HEK293 (cell line): ENCODE results near the gene COQ8A.

Experiments
- CTCF ChIA-PET: fragments of 350-600 bp; formaldehyde crosslinking; extraction: SDS; loops from one replicate; lab custom pipeline; 2021; ENCODE audit warnings: antibody characterized with exemption; lab: Yijun Ruan, JAX
- POLR2A ChIA-PET: fragments of 300-600 bp; formaldehyde crosslinking; extraction: SDS; loops from one replicate; lab custom pipeline; 2020; ENCODE audit warnings: antibody characterized with exemption, inconsistent platforms; lab: Yijun Ruan, JAX
- H3K27ac ChIP-seq: fragments of 200-500 bp; sonication (Bioruptor generic); 2 replicates; pipeline ENCODE4 v1.5.1; 2014; ENCODE audit warnings: low read depth, low read length, control low read depth, inconsistent platforms; ENCODE audit errors: extremely low read depth
- H3K36me3 ChIP-seq, 2 experiments: fragments of 200-500 bp in 1 of 2; sonication (Bioruptor generic) in 1 of 2; 1 replicate in 1 of 2; 2 replicates in 1 of 2; pipeline ENCODE4 v1.5.1; 2014 to 2017; ENCODE audit warnings: inconsistent platforms in 2 of 2, low read length in 2 of 2; ENCODE audit not compliant: control insufficient read depth in 2 of 2, insufficient read depth in 1 of 2
- H3K4me1 ChIP-seq: fragments of 200-500 bp; sonication (Bioruptor generic); 2 replicates; pipeline ENCODE4 v1.5.1; 2014; ENCODE audit warnings: mild to moderate bottlenecking, low read length, inconsistent platforms; ENCODE audit not compliant: control insufficient read depth, insufficient read depth
- H3K4me3 ChIP-seq: 2 replicates; pipeline ENCODE4 v1.5.1; 2011; ENCODE audit warnings: low read depth, mild to moderate bottlenecking, control low read depth, low read length, moderate library complexity
- H3K9me3 ChIP-seq: fragments of 200-500 bp; sonication (Bioruptor generic); 2 replicates; pipeline ENCODE4 v1.5.1; 2014; ENCODE audit warnings: low read depth, low read length, inconsistent platforms; ENCODE audit not compliant: control insufficient read depth, insufficient read depth
- OVOL3 ChIP-seq: fragments of 450-650 bp; formaldehyde crosslinking; IDR thresholded peaks from 2 replicates; pipeline ENCODE4 v1.5.1; 2016; ENCODE audit warnings: missing biosample characterization, missing genetic modification characterization
- RBAK ChIP-seq: fragments of 450-650 bp; formaldehyde crosslinking; IDR thresholded peaks from 2 replicates; pipeline ENCODE4 v1.5.1; 2016; ENCODE audit warnings: missing biosample characterization, missing genetic modification characterization
- ZBTB1 ChIP-seq: fragments of 450-650 bp; formaldehyde crosslinking; IDR thresholded peaks from 2 replicates; pipeline ENCODE4 v1.5.1; 2016; ENCODE audit warnings: missing biosample characterization, missing genetic modification characterization
- ZBTB10 ChIP-seq: fragments of 450-650 bp; formaldehyde crosslinking; IDR thresholded peaks from 2 replicates; pipeline ENCODE4 v1.5.1; 2016; ENCODE audit warnings: missing biosample characterization, missing genetic modification characterization
- ZBTB49 ChIP-seq: fragments of 450-650 bp; formaldehyde crosslinking; IDR thresholded peaks from 2 replicates; pipeline ENCODE4 v1.5.1; 2016; ENCODE audit warnings: missing biosample characterization, missing genetic modification characterization, low read depth
- ZBTB8A ChIP-seq: fragments of 450-650 bp; formaldehyde crosslinking; IDR thresholded peaks from 2 replicates; pipeline ENCODE4 v1.5.1; 2016; ENCODE audit warnings: missing biosample characterization, missing genetic modification characterization
- ZFHX2 ChIP-seq: fragments of 450-650 bp; formaldehyde crosslinking; conservative IDR thresholded peaks from 2 replicates; pipeline ENCODE4 v1.5.1; 2016; ENCODE audit warnings: missing biosample characterization, missing genetic modification characterization
- ZFP69B ChIP-seq: fragments of 450-650 bp; formaldehyde crosslinking; IDR thresholded peaks from 2 replicates; pipeline ENCODE4 v1.5.1; 2016; ENCODE audit warnings: missing biosample characterization, missing genetic modification characterization
- ZNF140 ChIP-seq: fragments of 450-650 bp; formaldehyde crosslinking; IDR thresholded peaks from 2 replicates; pipeline ENCODE4 v1.5.1; 2016; ENCODE audit warnings: missing biosample characterization, missing genetic modification characterization
- ZNF174 ChIP-seq: fragments of 450-650 bp; formaldehyde crosslinking; IDR thresholded peaks from 2 replicates; pipeline ENCODE4 v1.5.0; 2017; ENCODE audit warnings: missing biosample characterization, mild to moderate bottlenecking, missing genetic modification characterization
- ZNF274 ChIP-seq, 2 experiments: fragments of 200-500 bp in 1 of 2; fragments of 450-650 bp in 1 of 2; sonication (Bioruptor generic) in 1 of 2; formaldehyde crosslinking in 1 of 2; IDR thresholded peaks; 2 replicates each; pipeline versions ENCODE4 v1.5.1 to v1.6.1; 2014 to 2016; ENCODE audit warnings: borderline replicate concordance in 1 of 2, inconsistent platforms in 1 of 2, low read length in 1 of 2, missing biosample characterization in 1 of 2, missing genetic modification characterization in 1 of 2
- ZNF514 ChIP-seq: fragments of 450-650 bp; formaldehyde crosslinking; IDR thresholded peaks from 2 replicates; pipeline ENCODE4 v1.5.1; 2016; ENCODE audit warnings: missing biosample characterization, missing genetic modification characterization
- ZNF521 ChIP-seq: fragments of 450-650 bp; formaldehyde crosslinking; IDR thresholded peaks from 2 replicates; pipeline ENCODE4 v1.5.1; 2017; ENCODE audit warnings: missing biosample characterization, mild to moderate bottlenecking, missing genetic modification characterization
- ZNF571 ChIP-seq: fragments of 450-650 bp; formaldehyde crosslinking; IDR thresholded peaks from 2 replicates; pipeline ENCODE4 v1.5.0; 2017; ENCODE audit warnings: missing biosample characterization, missing genetic modification characterization
- ZNF776 ChIP-seq: fragments of 450-650 bp; formaldehyde crosslinking; IDR thresholded peaks from 2 replicates; pipeline ENCODE4 v1.5.0; 2017; ENCODE audit warnings: missing biosample characterization, missing genetic modification characterization, borderline replicate concordance
- TF ChIP-seq, protein P1 (sequence below): fragments of 450-650 bp; formaldehyde crosslinking; IDR thresholded peaks from 2 replicates; pipeline ENCODE4 v1.5.1; 2016; ENCODE audit warnings: missing biosample characterization, missing genetic modification characterization
- TF ChIP-seq, protein P2 (sequence below): fragments of 450-650 bp; formaldehyde crosslinking; IDR thresholded peaks from 2 replicates; pipeline ENCODE4 v1.5.1; 2016; ENCODE audit warnings: missing biosample characterization, missing genetic modification characterization, borderline replicate concordance
- TF ChIP-seq, protein P3 (sequence below): fragments of 450-650 bp; formaldehyde crosslinking; conservative IDR thresholded peaks from 2 replicates; pipeline ENCODE4 v1.5.1; 2016; ENCODE audit warnings: low read depth, missing biosample characterization, missing genetic modification characterization
- TF ChIP-seq, protein P4 (sequence below): fragments of 450-650 bp; IDR thresholded peaks from 2 replicates; pipeline ENCODE4 v1.5.1; 2018; ENCODE audit warnings: missing biosample characterization, missing genetic modification characterization

COQ8A gene

DNA sequence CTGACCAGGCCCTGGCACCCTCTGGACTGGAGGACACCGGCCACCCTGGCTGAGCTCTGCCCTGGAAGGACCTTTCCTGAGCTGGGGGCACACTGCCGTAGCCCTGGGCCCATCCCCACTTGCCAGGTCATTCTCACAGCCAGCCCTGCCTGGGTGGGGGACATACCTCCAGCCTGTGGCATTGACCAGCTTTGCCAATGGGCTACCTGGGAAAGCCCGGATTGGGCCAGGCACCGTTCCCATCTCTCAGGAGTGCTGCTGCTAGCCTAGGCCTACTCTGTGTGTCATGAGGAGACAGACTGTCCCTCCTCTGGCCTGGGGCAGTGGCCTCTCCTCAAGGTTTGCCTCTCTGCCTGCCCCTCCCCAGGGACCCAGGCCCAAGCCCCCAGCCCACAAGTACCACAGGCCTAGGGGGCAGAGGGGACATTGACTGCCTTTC is 40.0 kb downstream of the COQ8A start:
- H3K27ac ChIP-seq, result no peak overlapping the region
- TF ChIP-seq ZNF274 (IDR thresholded peaks at IDR 0.05; ENCODE audit: low read length), result no peak
- TF ChIP-seq ZNF274 (tag by site-specific recombination; IDR thresholded peaks at IDR 0.05; ENCODE audit: borderline replicate concordance), result no peak
- TF ChIP-seq, protein P1, sequence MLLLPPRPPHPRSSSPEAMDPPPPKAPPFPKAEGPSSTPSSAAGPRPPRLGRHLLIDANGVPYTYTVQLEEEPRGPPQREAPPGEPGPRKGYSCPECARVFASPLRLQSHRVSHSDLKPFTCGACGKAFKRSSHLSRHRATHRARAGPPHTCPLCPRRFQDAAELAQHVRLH (tag by site-specific recombination), result no peak
- TF ChIP-seq ZBTB8A, result no peak
- no peak for TF ChIP-seq ZNF571 (tag by site-specific recombination)
- no peak for TF ChIP-seq ZNF174 (tag by site-specific recombination)
- TF ChIP-seq ZBTB49 (tag by site-specific recombination), result no peak
- TF ChIP-seq RBAK (tag by site-specific recombination), result no peak
- TF ChIP-seq ZFP69B (tag by site-specific recombination), result no peak
- TF ChIP-seq, protein P2, sequence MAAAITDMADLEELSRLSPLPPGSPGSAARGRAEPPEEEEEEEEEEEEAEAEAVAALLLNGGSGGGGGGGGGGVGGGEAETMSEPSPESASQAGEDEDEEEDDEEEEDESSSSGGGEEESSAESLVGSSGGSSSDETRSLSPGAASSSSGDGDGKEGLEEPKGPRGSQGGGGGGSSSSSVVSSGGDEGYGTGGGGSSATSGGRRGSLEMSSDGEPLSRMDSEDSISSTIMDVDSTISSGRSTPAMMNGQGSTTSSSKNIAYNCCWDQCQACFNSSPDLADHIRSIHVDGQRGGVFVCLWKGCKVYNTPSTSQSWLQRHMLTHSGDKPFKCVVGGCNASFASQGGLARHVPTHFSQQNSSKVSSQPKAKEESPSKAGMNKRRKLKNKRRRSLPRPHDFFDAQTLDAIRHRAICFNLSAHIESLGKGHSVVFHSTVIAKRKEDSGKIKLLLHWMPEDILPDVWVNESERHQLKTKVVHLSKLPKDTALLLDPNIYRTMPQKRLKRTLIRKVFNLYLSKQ, result no peak
- TF ChIP-seq OVOL3 (tag by site-specific recombination), result no peak
- TF ChIP-seq ZFHX2 (tag by site-specific recombination), result no peak
- TF ChIP-seq ZNF140 (tag by site-specific recombination), result no peak
- TF ChIP-seq, protein P3, sequence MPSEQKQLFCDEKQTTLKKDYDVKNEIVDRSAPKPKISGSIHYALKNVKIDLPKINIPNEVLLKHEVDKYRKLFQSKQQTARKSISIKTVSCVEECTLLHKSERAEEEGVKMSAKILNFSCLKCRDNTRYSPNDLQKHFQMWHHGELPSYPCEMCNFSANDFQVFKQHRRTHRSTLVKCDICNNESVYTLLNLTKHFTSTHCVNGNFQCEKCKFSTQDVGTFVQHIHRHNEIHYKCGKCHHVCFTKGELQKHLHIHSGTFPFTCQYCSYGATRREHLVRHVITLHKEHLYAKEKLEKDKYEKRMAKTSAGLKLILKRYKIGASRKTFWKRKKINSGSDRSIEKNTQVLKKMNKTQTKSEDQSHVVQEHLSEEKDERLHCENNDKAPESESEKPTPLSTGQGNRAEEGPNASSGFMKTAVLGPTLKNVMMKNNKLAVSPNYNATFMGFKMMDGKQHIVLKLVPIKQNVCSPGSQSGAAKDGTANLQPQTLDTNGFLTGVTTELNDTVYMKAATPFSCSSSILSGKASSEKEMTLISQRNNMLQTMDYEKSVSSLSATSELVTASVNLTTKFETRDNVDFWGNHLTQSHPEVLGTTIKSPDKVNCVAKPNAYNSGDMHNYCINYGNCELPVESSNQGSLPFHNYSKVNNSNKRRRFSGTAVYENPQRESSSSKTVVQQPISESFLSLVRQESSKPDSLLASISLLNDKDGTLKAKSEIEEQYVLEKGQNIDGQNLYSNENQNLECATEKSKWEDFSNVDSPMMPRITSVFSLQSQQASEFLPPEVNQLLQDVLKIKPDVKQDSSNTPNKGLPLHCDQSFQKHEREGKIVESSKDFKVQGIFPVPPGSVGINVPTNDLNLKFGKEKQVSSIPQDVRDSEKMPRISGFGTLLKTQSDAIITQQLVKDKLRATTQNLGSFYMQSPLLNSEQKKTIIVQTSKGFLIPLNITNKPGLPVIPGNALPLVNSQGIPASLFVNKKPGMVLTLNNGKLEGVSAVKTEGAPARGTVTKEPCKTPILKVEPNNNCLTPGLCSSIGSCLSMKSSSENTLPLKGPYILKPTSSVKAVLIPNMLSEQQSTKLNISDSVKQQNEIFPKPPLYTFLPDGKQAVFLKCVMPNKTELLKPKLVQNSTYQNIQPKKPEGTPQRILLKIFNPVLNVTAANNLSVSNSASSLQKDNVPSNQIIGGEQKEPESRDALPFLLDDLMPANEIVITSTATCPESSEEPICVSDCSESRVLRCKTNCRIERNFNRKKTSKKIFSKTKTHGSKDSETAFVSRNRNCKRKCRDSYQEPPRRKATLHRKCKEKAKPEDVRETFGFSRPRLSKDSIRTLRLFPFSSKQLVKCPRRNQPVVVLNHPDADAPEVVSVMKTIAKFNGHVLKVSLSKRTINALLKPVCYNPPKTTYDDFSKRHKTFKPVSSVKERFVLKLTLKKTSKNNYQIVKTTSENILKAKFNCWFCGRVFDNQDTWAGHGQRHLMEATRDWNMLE (tag by site-specific recombination), result no peak
- no peak for TF ChIP-seq ZNF521 (tag by site-specific recombination)
- TF ChIP-seq, protein P4, sequence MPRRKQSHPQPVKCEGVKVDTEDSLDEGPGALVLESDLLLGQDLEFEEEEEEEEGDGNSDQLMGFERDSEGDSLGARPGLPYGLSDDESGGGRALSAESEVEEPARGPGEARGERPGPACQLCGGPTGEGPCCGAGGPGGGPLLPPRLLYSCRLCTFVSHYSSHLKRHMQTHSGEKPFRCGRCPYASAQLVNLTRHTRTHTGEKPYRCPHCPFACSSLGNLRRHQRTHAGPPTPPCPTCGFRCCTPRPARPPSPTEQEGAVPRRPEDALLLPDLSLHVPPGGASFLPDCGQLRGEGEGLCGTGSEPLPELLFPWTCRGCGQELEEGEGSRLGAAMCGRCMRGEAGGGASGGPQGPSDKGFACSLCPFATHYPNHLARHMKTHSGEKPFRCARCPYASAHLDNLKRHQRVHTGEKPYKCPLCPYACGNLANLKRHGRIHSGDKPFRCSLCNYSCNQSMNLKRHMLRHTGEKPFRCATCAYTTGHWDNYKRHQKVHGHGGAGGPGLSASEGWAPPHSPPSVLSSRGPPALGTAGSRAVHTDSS (tag by site-specific recombination), result no peak
- TF ChIP-seq ZBTB1 (tag by site-specific recombination), result no peak
- TF ChIP-seq ZNF776 (tag by site-specific recombination), result no peak
- TF ChIP-seq ZNF514 (tag by site-specific recombination), result no peak
- TF ChIP-seq ZBTB10 (tag by site-specific recombination), result no peak
- TF ChIP-seq, all 188 proteins: peak for 0
- Histone ChIP-seq H3K9me3 (no peaks in the 10 kb centered on the region), H3K4me1 (no peaks in the 10 kb centered on the region), H3K36me3 (peaks cover 12 to 36% of the 10 kb centered on the region in 2 experiments; a peak in 2 of 3 replicates), H3K4me3 (no peak overlapping the region)
- ChIA-PET POLR2A (no interaction called here), CTCF (no interaction called here)
